ENCODE measurements around the gene GRK6. TPM values are rescaled to one million over a fixed set of nuclear protein-coding genes. Genes with fewer than 3 reads are reported as not detected.

The GRK6 gene
- total RNA-seq, 2 donors from 2014 or later: 178 to 232 TPM

GRCh38 chr5:177443144-177443983, 16.9 kb downstream of the GRK6 start:
- H3K27ac Mint-ChIP-seq: peak overlapping the region; percentile 99
- ATAC-seq (no peak), DNase-seq (peak in 1 of 3 donors; percentile 5)
- H3K36me3 Mint-ChIP-seq (ENCODE audit: low read depth): peaks cover 6% of the 10 kb centered on the region
- no peak overlapping the region for H3K4me3 Mint-ChIP-seq
- H3K9me3 ChIP-seq (ENCODE audit: control insufficient read depth, low read length, poor library complexity, severe bottlenecking): no peaks in the 10 kb centered on the region
- H3K4me1 Mint-ChIP-seq: peaks cover 49% of the 10 kb centered on the region
- H3K27me3 Mint-ChIP-seq: no peaks in the 10 kb centered on the region

- Mint-ChIP-seq H3K36me3 (ENCODE audit: low read depth) (peaks cover 6% of the 10 kb centered on the region), H3K27me3 (no peaks in the 10 kb centered on the region), H3K27ac (peak overlapping the region; percentile 99), H3K4me1 (peaks cover 50% of the 10 kb centered on the region), H3K4me3 (peak overlapping the region; percentile 90)
- ATAC-seq (peak; percentile 45), DNase-seq (peak in 2 of 3 donors; percentile 45)
- no peaks in the 10 kb centered on the region for H3K9me3 ChIP-seq (ENCODE audit: control insufficient read depth, low read length, poor library complexity, severe bottlenecking)
Observed at GRCh38 chr5:177444106-177445051, 17.9 kb downstream of the GRK6 start.

GRCh38 chr5:177445052-177445916, 18.8 kb downstream of the GRK6 start:
- peaks cover 4% of the 10 kb centered on the region for H3K36me3 Mint-ChIP-seq (ENCODE audit: low read depth)
- H3K27me3 Mint-ChIP-seq: no peaks in the 10 kb centered on the region
- peak in 2 of 3 donors; percentile 10 to 51 for DNase-seq
- H3K27ac Mint-ChIP-seq: peak overlapping the region; percentile 99
- no peaks in the 10 kb centered on the region for H3K9me3 ChIP-seq (ENCODE audit: control insufficient read depth, low read length, poor library complexity, severe bottlenecking)
- H3K4me3 Mint-ChIP-seq: peak overlapping the region; percentile 90
- peaks cover 46% of the 10 kb centered on the region for H3K4me1 Mint-ChIP-seq
- ATAC-seq: peak; percentile 35

- peaks cover 4% of the 10 kb centered on the region for H3K36me3 Mint-ChIP-seq (ENCODE audit: low read depth)
- peak overlapping the region; percentile 99 for H3K27ac Mint-ChIP-seq
- H3K9me3 ChIP-seq (ENCODE audit: control insufficient read depth, low read length, poor library complexity, severe bottlenecking): no peaks in the 10 kb centered on the region
- H3K4me3 Mint-ChIP-seq: peak overlapping the region; percentile 88
- no peak for ATAC-seq
- H3K27me3 Mint-ChIP-seq: no peaks in the 10 kb centered on the region
- no peak for DNase-seq
- H3K4me1 Mint-ChIP-seq: peaks cover 45% of the 10 kb centered on the region
Observed at GRCh38 chr5:177445917-177446199, 19.4 kb downstream of the GRK6 start.

GRCh38 chr5:177446200-177447065, 20.0 kb downstream of the GRK6 start, which contains the start of gene PRR7:
Gene PRR7 (plus strand): TSS chr5:177446814. CDS start chr5:177455068, 8,254 bp downstream.
- H3K4me3 Mint-ChIP-seq: peak within 1 kb of the TSS; percentile 88
- H3K9me3 ChIP-seq (ENCODE audit: control insufficient read depth, low read length, poor library complexity, severe bottlenecking): no peaks in the 10 kb centered on the region
- H3K27me3 Mint-ChIP-seq: no peaks in the 10 kb centered on the region
- H3K4me1 Mint-ChIP-seq: peaks cover 44% of the 10 kb centered on the region
- H3K36me3 Mint-ChIP-seq (ENCODE audit: low read depth): peaks cover 4% of the 10 kb centered on the region
- ATAC-seq (peak; percentile 52), DNase-seq (peak; percentile 63 to 77 (median 64))
- peak within 1 kb of the TSS; percentile 99 for H3K27ac Mint-ChIP-seq

- peak overlapping the region; percentile 78 for H3K4me3 Mint-ChIP-seq
- H3K4me1 Mint-ChIP-seq: peaks cover 45% of the 10 kb centered on the region
Observed at GRCh38 chr5:177447066-177447610, 20.7 kb downstream of the GRK6 start.

GRCh38 chr5:177447611-177448243, 21.3 kb downstream of the GRK6 start:
- H3K9me3 ChIP-seq (ENCODE audit: control insufficient read depth, low read length, poor library complexity, severe bottlenecking): no peaks in the 10 kb centered on the region
- DNase-seq (peak in 1 of 3 donors; percentile 21), ATAC-seq (peak; percentile 3)
- Mint-ChIP-seq H3K4me3 (peak overlapping the region; percentile 78), H3K4me1 (peaks cover 44% of the 10 kb centered on the region), H3K27ac (peak overlapping the region; percentile 93), H3K36me3 (ENCODE audit: low read depth) (no peaks in the 10 kb centered on the region), H3K27me3 (no peaks in the 10 kb centered on the region)

More at GRCh38 chr5:177447066-177447610, 20.7 kb downstream of the GRK6 start:
- DNase-seq (peak; percentile 69 to 80 (median 78)), ATAC-seq (peak; percentile 58)
- H3K27ac Mint-ChIP-seq: no peak overlapping the region
- peaks cover 4% of the 10 kb centered on the region for H3K36me3 Mint-ChIP-seq (ENCODE audit: low read depth)
- no peaks in the 10 kb centered on the region for H3K27me3 Mint-ChIP-seq
- H3K9me3 ChIP-seq (ENCODE audit: control insufficient read depth, low read length, poor library complexity, severe bottlenecking): no peaks in the 10 kb centered on the region

GRCh38 chr5:177448244-177448950, 21.9 kb downstream of the GRK6 start:
- no peak for ATAC-seq
- H3K9me3 ChIP-seq (ENCODE audit: control insufficient read depth, low read length, poor library complexity, severe bottlenecking): no peaks in the 10 kb centered on the region
- peak overlapping the region; percentile 93 for H3K27ac Mint-ChIP-seq
- no peak for DNase-seq
- peak overlapping the region; percentile 78 for H3K4me3 Mint-ChIP-seq
- H3K36me3 Mint-ChIP-seq (ENCODE audit: low read depth): no peaks in the 10 kb centered on the region
- no peaks in the 10 kb centered on the region for H3K27me3 Mint-ChIP-seq
- H3K4me1 Mint-ChIP-seq: peaks cover 49% of the 10 kb centered on the region

- H3K27me3 Mint-ChIP-seq: no peaks in the 10 kb centered on the region
- H3K27ac Mint-ChIP-seq: peak overlapping the region; percentile 93
- peak overlapping the region; percentile 9 for H3K4me3 Mint-ChIP-seq
- ATAC-seq: no peak
- peaks cover 50% of the 10 kb centered on the region for H3K4me1 Mint-ChIP-seq
- DNase-seq: no peak
- H3K36me3 Mint-ChIP-seq (ENCODE audit: low read depth): no peaks in the 10 kb centered on the region
- H3K9me3 ChIP-seq (ENCODE audit: control insufficient read depth, low read length, poor library complexity, severe bottlenecking): no peaks in the 10 kb centered on the region
Observed at GRCh38 chr5:177449140-177450061, 22.9 kb downstream of the GRK6 start.

- Mint-ChIP-seq H3K4me1 (peaks cover 38% of the 10 kb centered on the region), H3K36me3 (ENCODE audit: low read depth) (no peaks in the 10 kb centered on the region), H3K4me3 (peak overlapping the region; percentile 73), H3K27me3 (no peaks in the 10 kb centered on the region), H3K27ac (peak overlapping the region; percentile 93)
- ATAC-seq: no peak
- DNase-seq: no peak
- H3K9me3 ChIP-seq (ENCODE audit: control insufficient read depth, low read length, poor library complexity, severe bottlenecking): no peaks in the 10 kb centered on the region
Observed at GRCh38 chr5:177450667-177451424, 24.4 kb downstream of the GRK6 start.

All from T-helper 17 cell (primary cell).